ENCODE data around the gene CES4A.

CES4A gene

DNA sequence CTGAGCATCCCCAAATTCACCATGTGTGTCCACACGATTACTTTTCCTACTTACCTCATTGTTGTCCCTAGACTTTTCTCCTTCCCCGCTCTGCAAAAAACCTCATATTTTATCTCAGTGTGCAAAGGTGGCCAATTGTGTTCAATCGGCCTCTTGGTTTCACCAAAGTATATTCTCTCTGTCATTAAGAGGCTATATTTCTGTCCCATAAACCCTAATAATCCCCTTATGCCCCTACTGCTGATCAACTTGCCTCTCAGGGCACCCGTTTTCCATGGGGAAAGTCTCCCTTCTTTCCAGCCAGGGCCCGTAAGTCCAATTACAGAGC, 41.5 kb upstream of the CES4A start:
- Histone ChIP-seq H3K4me1 (peaks cover 10 to 19% (median 18%) of the 10 kb centered on the region in 10 experiments; a peak in 18 of 20 replicates), H3K9me3 (replicated peaks in 1 of 11) (peaks cover 0 to 7% (median 3%) of the 10 kb centered on the region in 11 experiments; a peak in 8 of 22 replicates), H3K27ac (no peak overlapping the region), H3K9ac (no peak overlapping the region), H4K20me1 (peaks cover 0 to 58% (median 12%) of the 10 kb centered on the region in 11 experiments; a peak in 15 of 22 replicates), H3K4me3 (no peak overlapping the region), H3K4me2 (no peak overlapping the region; a peak in 1 of 22 replicates), H3K27me3 (peaks cover 42 to 51% (median 48%) of the 10 kb centered on the region in 11 experiments), H3K36me3 (peaks cover 21 to 26% (median 22%) of the 10 kb centered on the region in 11 experiments)
- no peak for TF ChIP-seq Cebpa-rat (IDR thresholded peaks at IDR 0.05)

DNA sequence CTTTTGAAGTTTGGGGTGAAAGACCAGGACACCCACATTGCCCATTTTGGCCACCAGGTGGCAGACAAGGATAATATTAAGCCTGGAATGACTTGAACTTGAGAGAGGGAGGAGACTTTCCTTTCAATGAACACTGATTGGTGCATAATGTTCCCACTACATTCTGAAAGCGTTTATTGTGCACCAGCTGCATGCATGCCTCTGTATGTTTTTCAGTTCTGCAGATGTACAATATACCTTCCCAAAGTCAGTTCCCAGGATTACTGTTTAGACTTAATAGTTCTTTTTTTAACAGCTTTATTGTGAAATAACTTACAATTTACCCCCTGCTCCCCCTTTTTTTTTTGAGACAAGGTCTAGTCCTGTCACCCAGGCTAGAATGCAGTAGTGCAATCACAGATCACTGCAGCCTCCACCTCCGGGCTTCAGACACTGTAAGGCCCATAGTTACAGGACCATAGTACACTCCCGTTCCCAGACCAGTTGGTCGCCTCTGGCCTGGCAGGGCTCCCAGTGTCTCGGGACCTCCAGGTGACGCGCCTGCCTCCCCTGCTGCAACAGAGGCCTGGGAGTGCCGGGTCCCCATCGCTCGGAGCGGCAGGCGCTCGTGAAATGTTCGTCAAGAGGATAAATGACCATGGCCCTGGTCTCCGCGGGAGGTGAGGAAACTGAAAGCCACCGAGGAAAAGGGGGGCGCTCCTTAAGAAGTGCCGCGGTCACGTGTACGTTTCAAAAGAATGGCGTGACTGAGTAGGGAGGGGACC, 40.9 kb upstream of the CES4A start:
- Histone ChIP-seq H3K4me3 (peak overlapping the region; percentile 47 to 69 (median 56)), H3K9me3 (replicated peaks in 1 of 11) (peaks cover 0 to 7% (median 3%) of the 10 kb centered on the region in 11 experiments; a peak in 8 of 22 replicates), H3K27me3 (peaks cover 42 to 56% (median 53%) of the 10 kb centered on the region in 11 experiments), H3K9ac (peak overlapping the region in 8 of 11 experiments; percentile 23 to 70 (median 54); a peak in 13 of 22 replicates), H3K4me1 (peaks cover 10 to 19% (median 18%) of the 10 kb centered on the region in 10 experiments; a peak in 18 of 20 replicates), H4K20me1 (peaks cover 0 to 52% (median 12%) of the 10 kb centered on the region in 11 experiments; a peak in 13 of 22 replicates), H3K4me2 (peak overlapping the region; percentile 71 to 99 (median 94)), H3K36me3 (peaks cover 16 to 21% (median 17%) of the 10 kb centered on the region in 11 experiments), H3K27ac (no peak overlapping the region)
- 0 out of 22 replicates have a peak, but pooled peaks of 1 of the 11 experiments have one; percentile 12 for TF ChIP-seq Cebpa-rat (IDR thresholded peaks at IDR 0.05)

GRCh38 chr16:66948134-66948836, 40.1 kb upstream of the CES4A start:
- H3K27ac ChIP-seq: no peak overlapping the region
- no peak for TF ChIP-seq Cebpa-rat (IDR thresholded peaks at IDR 0.05)
- peaks cover 42 to 64% (median 59%) of the 10 kb centered on the region in 11 experiments for H3K27me3 ChIP-seq
- peak overlapping the region in 10 of 11 experiments; percentile 23 to 70 (median 50); a peak in 16 of 22 replicates for H3K9ac ChIP-seq
- H3K4me2 ChIP-seq: peak overlapping the region; percentile 71 to 99 (median 94)
- peaks cover 0 to 7% (median 3%) of the 10 kb centered on the region in 11 experiments; a peak in 8 of 22 replicates for H3K9me3 ChIP-seq (replicated peaks in 1 of 11)
- peaks cover 8 to 13% (median 9%) of the 10 kb centered on the region in 11 experiments for H3K36me3 ChIP-seq
- H4K20me1 ChIP-seq: peaks cover 0 to 44% (median 12%) of the 10 kb centered on the region in 11 experiments; a peak in 13 of 22 replicates
- peak overlapping the region; percentile 47 to 69 (median 56) for H3K4me3 ChIP-seq
- H3K4me1 ChIP-seq: peaks cover 10 to 19% (median 18%) of the 10 kb centered on the region in 10 experiments; a peak in 18 of 20 replicates

DNA sequence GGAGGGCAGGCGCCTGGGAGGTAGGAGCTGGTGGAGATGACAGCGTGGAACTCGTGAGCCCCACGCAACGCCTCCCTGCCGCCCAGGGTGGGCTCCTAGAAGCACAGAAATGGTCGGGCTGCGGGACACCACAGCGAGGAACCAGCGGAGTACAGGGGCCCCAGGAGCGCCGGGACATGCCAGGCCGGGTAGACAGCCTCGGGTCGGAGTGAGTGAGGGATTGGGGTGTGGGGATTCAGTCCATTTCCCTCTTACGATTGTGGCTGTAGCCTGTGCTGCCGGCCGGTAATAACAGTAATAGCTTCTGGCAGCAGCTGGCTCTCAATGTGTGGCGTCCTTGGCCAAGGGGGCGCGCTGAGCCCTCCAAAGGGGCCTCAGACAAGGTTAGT, 39.6 kb upstream of the CES4A start:
- no peak for TF ChIP-seq Cebpa-rat (IDR thresholded peaks at IDR 0.05)
- peak overlapping the region in 7 of 11 experiments; percentile 47 to 70 (median 50); a peak in 8 of 22 replicates for H3K9ac ChIP-seq
- H3K4me2 ChIP-seq: peak overlapping the region; percentile 71 to 99 (median 94)
- H3K27ac ChIP-seq: no peak overlapping the region
- H3K4me3 ChIP-seq: peak overlapping the region; percentile 47 to 69 (median 56); a peak in 17 of 20 replicates
- peaks cover 0 to 39% (median 12%) of the 10 kb centered on the region in 11 experiments; a peak in 13 of 22 replicates for H4K20me1 ChIP-seq
- peaks cover 0 to 7% (median 3%) of the 10 kb centered on the region in 11 experiments; a peak in 8 of 22 replicates for H3K9me3 ChIP-seq (replicated peaks in 1 of 11)
- peaks cover 10 to 19% (median 18%) of the 10 kb centered on the region in 10 experiments; a peak in 18 of 20 replicates for H3K4me1 ChIP-seq
- H3K36me3 ChIP-seq: peaks cover 2 to 7% (median 3%) of the 10 kb centered on the region in 11 experiments; a peak in 21 of 22 replicates
- H3K27me3 ChIP-seq: peaks cover 42 to 66% (median 59%) of the 10 kb centered on the region in 11 experiments

DNA sequence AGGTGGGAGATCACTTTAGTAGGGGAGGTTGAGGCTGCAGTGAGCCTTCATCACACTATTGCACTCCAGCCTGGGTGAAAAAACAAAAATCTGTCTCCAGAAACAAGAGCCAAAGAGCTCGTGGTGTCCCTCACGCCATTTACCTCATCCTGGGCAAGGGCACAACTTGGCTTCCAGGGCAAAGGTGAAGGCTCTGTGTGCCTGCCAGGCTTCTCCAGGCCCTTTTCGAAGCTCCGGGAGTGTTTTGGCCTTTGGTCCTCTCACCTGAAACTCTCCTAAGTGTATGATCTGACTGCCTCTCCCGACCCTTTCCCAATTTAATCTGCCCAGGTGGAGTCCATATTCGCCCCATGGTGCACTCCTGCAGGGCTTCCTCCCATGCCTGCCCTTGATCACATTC, 38.9 kb upstream of the CES4A start:
- Histone ChIP-seq H3K36me3 (peaks cover 0 to under 1% (median 0%) of the 10 kb centered on the region in 11 experiments; a peak in 1 of 22 replicates), H3K4me3 (no peak overlapping the region), H3K9ac (no peak overlapping the region), H3K9me3 (replicated peaks in 1 of 11) (peaks cover 0 to 7% (median 3%) of the 10 kb centered on the region in 11 experiments; a peak in 8 of 22 replicates), H3K27me3 (peaks cover 42 to 66% (median 59%) of the 10 kb centered on the region in 11 experiments), H3K4me2 (no peak overlapping the region), H4K20me1 (peaks cover 0 to 38% (median 12%) of the 10 kb centered on the region in 11 experiments; a peak in 12 of 22 replicates), H3K4me1 (peaks cover 10 to 19% (median 18%) of the 10 kb centered on the region in 10 experiments; a peak in 18 of 20 replicates), H3K27ac (no peak overlapping the region)
- no peak for TF ChIP-seq Cebpa-rat (IDR thresholded peaks at IDR 0.05)

- H3K27me3 ChIP-seq: peaks cover 42 to 66% (median 59%) of the 10 kb centered on the region in 11 experiments
- no peak overlapping the region for H3K4me3 ChIP-seq
- H4K20me1 ChIP-seq: peaks cover 0 to 33% (median 12%) of the 10 kb centered on the region in 11 experiments; a peak in 12 of 22 replicates
- H3K4me1 ChIP-seq: peaks cover 10 to 19% (median 18%) of the 10 kb centered on the region in 10 experiments; a peak in 18 of 20 replicates
- H3K4me2 ChIP-seq: no peak overlapping the region
- peaks cover 0 to 7% (median 3%) of the 10 kb centered on the region in 11 experiments; a peak in 8 of 22 replicates for H3K9me3 ChIP-seq (replicated peaks in 1 of 11)
- no peak overlapping the region for H3K27ac ChIP-seq
- no peaks in the 10 kb centered on the region for H3K36me3 ChIP-seq
- no peak overlapping the region for H3K9ac ChIP-seq
- no peak for TF ChIP-seq Cebpa-rat (IDR thresholded peaks at IDR 0.05)
These were observed 38.0 kb upstream of the CES4A start for GRCh38 chr16:66950437-66950836.

DNA sequence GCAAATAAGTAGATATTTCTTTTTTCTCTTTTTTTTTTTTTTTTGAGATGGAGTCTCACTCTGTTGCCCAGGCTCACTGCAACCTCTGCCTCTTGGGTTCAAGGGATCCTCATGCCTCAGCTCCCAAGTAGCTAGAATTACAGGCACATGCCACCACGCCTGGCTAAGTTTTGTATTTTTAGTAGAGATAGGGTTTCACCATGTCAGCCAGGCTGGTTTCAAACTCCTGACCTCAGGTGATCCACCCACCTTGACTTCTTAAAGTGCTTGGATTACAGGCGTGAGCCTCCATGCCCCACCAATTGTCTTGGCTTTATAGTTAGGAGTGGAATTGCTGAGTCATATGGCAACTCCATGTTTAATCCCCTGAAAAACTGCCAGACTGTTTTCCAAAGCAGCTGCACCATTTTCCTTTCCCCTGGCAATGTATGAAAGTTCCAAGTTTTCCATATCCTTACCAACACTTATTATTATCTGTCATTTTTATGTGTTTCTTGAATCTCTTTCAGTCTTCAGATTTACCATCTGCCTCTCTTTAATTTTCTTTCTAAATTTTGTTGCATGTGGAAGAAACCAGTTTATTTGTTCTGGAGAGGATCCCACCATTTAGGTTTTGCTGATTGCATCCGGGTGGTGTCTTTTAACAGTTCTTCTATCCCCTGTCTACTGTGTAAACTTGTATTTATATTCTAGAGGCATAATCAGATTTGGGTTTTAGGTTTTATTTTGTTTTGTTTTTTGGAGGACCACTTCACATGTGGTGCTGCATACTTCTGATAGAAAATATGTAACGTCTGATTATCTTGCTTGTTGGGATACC, 37.2 kb upstream of the CES4A start:
- Histone ChIP-seq H4K20me1 (peaks cover 0 to 26% (median 12%) of the 10 kb centered on the region in 11 experiments; a peak in 12 of 22 replicates), H3K4me2 (no peak overlapping the region), H3K36me3 (no peaks in the 10 kb centered on the region), H3K4me3 (no peak overlapping the region), H3K9ac (no peak overlapping the region), H3K9me3 (replicated peaks in 1 of 11) (peaks cover 0 to 7% (median 3%) of the 10 kb centered on the region in 11 experiments; a peak in 8 of 22 replicates), H3K4me1 (peaks cover 10 to 19% (median 18%) of the 10 kb centered on the region in 10 experiments; a peak in 18 of 20 replicates), H3K27me3 (peaks cover 42 to 66% (median 59%) of the 10 kb centered on the region in 11 experiments), H3K27ac (no peak overlapping the region)
- no peak for TF ChIP-seq Cebpa-rat (IDR thresholded peaks at IDR 0.05)

Measured in BLaER1 treated with 17β-estradiol and CSF1 and Interleukin-3, amounts not matched to agents 10 nM and 100 nM (cell line).